GM21526 (cell line): Measurements from ENCODE around the gene C1QL1.

Experiments
- ATAC-seq: cut with Tn5 transposase; IDR thresholded peaks from one replicate; pipeline ENCODE4 v1.9.1; 2021; ENCODE audit warnings: moderate library complexity; ENCODE audit not compliant: unreplicated experiment, low FRiP score

Gene C1QL1

DNA sequence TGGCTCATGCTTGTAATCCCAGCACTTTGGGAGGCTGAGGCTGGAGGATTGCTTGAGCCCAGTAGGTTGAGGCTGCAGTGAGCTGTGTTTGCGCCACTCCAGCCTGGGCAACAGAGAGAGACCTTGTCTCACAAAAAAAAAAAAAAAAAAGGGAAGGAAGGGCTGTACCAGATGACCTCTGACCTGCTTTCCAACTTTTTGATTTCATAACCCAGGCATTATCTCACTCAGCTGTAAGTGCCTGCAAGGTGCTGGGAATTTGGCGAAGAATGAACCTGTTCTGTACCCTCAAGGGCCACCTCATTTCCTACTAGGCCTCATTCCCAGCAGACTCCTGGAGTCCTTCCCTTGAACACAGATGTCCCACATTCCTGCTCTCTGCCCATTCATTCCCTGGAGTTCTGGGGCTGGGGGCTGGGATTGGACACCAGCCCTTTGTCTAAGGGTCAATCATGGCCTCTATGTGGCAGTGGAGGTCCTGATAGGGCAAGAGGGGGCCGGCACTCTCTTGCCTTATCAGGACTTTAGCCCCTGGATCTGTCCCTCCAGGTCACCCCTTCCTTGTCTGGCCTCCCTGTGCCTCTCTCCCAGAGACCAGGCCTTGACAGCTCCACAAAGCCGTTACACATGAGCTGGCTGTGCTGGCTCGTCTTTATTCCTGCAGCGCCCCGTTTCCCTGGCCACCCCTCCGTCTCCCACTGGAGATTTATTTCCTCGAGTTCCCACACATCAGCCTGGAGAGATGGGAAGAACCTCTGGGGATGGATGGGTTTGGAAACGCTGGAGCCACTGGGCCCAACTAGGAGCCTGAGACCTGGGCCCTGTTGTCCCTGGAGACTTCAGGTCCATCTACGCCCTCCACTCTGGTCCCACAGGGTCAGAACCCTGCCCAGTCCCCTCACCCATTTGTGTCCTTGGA is 52.0 kb downstream of the C1QL1 start:
- no peak for ATAC-seq

GRCh38 chr17:44915321-44915726 is 52.8 kb downstream of the C1QL1 start, which contains the start of gene GFAP:
TSS of gene GFAP (minus strand) at chr17:44915500. CDS start at chr17:44915486, 14 bp downstream.
- no peak for ATAC-seq

DNA sequence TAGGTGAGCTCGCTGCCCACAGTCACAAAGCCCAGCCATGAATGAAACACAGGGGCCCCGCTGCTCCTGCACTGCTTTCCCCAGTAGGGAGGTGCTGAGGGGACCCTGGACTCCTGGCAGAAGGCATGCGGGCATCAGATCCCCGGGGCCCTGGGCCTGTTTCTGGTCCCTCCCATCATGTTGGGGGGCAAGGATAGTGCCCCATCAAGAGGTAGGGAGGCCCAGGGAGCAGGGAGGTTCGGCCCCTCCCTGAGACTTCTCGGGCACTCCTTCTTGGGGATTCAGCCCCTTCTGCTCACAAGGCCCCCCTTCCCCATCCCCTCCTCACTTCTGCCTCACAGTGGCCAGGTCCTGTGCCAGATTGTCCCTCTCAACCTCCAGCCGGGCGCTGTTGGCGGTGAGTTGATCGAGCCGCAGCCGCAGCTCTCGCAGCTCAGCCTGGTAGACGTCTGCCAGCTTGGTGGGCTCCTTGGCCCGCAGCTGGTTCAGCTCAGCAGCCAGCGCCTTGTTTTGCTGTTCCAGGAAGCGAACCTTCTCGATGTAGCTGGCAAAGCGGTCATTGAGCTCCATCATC is 53.3 kb downstream of the C1QL1 start:
- no peak for ATAC-seq

DNA sequence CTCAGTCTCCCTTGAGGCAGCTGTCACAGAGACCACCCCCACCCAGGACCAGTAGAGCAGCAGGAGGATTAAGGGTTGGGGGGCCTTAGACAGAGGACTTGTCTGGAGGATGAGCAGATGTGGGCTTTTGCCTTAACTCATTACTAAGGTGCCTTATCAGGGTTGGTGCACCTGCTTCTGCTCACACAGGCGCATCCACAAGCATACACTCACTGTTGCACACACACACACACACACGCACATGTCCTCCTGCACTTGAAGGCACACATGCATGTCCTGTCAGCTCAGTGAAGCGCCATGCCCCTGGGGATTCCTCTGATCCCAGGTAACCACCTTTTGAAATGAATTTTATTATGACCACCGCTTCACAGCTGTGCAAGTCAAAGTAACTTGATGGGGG is 54.0 kb downstream of the C1QL1 start:
- ATAC-seq, result no peak

DNA sequence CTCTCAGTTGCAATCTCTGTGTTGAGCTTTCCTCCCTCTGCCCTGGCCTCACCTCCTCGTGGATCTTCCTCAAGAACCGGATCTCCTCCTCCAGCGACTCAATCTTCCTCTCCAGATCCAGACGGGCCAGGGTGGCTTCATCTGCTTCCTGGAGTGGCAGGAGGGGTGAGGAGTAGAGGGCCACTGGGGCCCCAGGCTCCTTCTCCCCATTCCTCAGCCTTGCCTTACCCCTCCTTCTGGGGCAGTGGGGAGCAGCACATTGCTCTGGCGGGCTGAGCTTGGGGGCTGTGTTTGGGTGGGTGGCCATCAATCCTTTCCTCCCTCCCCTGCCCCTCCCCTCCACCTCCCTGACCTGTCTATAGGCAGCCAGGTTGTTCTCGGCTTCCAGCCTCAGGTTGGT is 54.4 kb downstream of the C1QL1 start:
- no peak for ATAC-seq

DNA sequence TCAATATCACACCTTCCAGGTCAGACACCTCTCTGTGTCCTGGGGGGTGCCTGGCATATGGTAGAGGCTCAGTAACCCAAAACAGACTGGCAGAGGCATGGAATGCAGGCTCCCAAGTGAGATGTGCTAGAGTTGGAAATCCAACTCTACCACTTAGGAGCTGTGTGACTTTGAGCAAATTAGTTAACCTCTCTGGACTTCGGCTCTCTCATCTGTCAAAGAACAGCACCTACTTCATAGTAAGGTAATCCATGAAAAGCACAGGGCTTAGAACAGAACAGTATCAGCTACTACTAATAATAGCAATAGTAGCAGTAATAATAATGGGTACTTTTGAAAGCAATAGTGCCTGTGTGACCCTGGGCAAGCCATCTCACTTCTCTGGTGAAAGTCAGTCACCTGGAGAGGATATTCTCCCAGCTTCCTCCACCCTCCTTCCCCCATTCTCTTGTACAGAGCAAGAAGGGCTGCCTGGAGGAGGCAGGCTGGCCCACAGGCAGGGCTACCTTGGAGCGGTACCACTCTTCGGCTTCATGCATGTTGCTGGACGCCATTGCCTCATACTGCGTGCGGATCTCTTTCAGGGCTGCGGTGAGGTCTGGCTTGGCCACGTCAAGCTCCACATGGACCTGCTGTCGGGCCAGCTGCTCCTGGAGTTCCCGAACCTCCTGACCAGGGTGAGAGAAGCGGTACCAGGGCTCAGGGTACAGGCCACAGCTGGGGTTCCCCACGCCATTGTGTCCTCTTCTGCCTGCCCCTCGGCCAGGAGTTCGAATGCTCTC is 55.1 kb downstream of the C1QL1 start:
- ATAC-seq, result no peak

GRCh38 chr17:44911133-44912001 is 56.7 kb downstream of the C1QL1 start:
- no peak for ATAC-seq

- no peak for ATAC-seq
Measured at GRCh38 chr17:44910231-44911106, 57.6 kb downstream of the C1QL1 start.
